ENCODE results near the gene PNP.
"Not testable (repeated sequence)": the region's sequence is repeated elsewhere in the genome, so short reads cannot be mapped to it uniquely, and the experiment has no call there.

Gene PNP

GRCh38 chr14:20493634-20494033, 24.4 kb downstream of the PNP start:
- DNase-seq, result no peak

- DNase-seq, result no peak
Observed at GRCh38 chr14:20494935-20495766, 25.9 kb downstream of the PNP start.

GRCh38 chr14:20498622-20499021, 29.4 kb downstream of the PNP start:
- no peak for DNase-seq

- DNase-seq, result no peak
Observed at GRCh38 chr14:20499108-20499507, 29.9 kb downstream of the PNP start.

- no peak for DNase-seq
Observed at GRCh38 chr14:20499881-20500280, 30.7 kb downstream of the PNP start.

GRCh38 chr14:20501346-20501745, 32.1 kb downstream of the PNP start:
- DNase-seq, result no peak

- no peak for DNase-seq
Observed at GRCh38 chr14:20503898-20504297, 34.7 kb downstream of the PNP start.

GRCh38 chr14:20506276-20506675, 37.1 kb downstream of the PNP start:
- not testable (repeated sequence) for DNase-seq

- DNase-seq, result not testable (repeated sequence)
Observed at GRCh38 chr14:20506752-20507151, 37.5 kb downstream of the PNP start.

GRCh38 chr14:20507537-20507936, 38.3 kb downstream of the PNP start:
- DNase-seq, result not testable (repeated sequence)

GRCh38 chr14:20508367-20508766, 39.2 kb downstream of the PNP start:
- no peak for DNase-seq

GRCh38 chr14:20512177-20512905, 43.1 kb downstream of the PNP start:
- no peak for DNase-seq

- no peak for DNase-seq
Observed at GRCh38 chr14:20515846-20516245, 46.6 kb downstream of the PNP start.

- DNase-seq, result no peak
Observed at GRCh38 chr14:20516921-20517320, 47.7 kb downstream of the PNP start.

- no peak for DNase-seq
Observed at GRCh38 chr14:20522332-20522731, 53.1 kb downstream of the PNP start.

GRCh38 chr14:20524027-20524426, 54.8 kb downstream of the PNP start:
- no peak for DNase-seq

Measured in activated CD8-positive, alpha-beta memory T cell treated with anti-CD3 and anti-CD28 coated beads, Interleukin-2, amount 50 U/mL, for 48 hours (primary cell).